ENCODE results near the gene INPP4B. TPM values are rescaled to one million over a fixed set of nuclear protein-coding genes. Genes with fewer than 3 reads are reported as not detected.

The INPP4B gene
- total RNA-seq, 1 experiment from 2014 or later, result 53.7 TPM

GRCh38 chr4:142540483-142540804, 305.7 kb downstream of the INPP4B start:
- Histone ChIP-seq H3K36me3 (ENCODE audit: low read depth) (no peaks in the 10 kb centered on the region), H3K4me3 (no peak overlapping the region), H4K20me1 (ENCODE audit: insufficient read depth) (no peaks in the 10 kb centered on the region), H3K9me3 (ENCODE audit: insufficient read depth, low read depth) (0 out of 2 replicates have a peak, but pooled peaks cover 3% of the 10 kb centered on the region), H3K27me3 (ENCODE audit: insufficient read depth, low read depth) (no peaks in the 10 kb centered on the region), H3F3A (ENCODE audit: insufficient read depth, low read depth) (no peaks in the 10 kb centered on the region), H3K79me2 (ENCODE audit: low read depth) (no peaks in the 10 kb centered on the region), H2AFZ (no peak overlapping the region), H3K9me2 (ENCODE audit: insufficient read depth) (no peaks in the 10 kb centered on the region), H3K4me2 (no peak overlapping the region), H3K27ac (no peak overlapping the region), H3K4me1 (replicated peaks; ENCODE audit: insufficient read depth) (no peaks in the 10 kb centered on the region; the same call in 1 of the 2 replicates)
- no TSS peak for BruUV-seq (replicated peaks)
- intact Hi-C loops (cut with micrococcal nuclease; ENCODE audit: unreplicated experiment), result no loop called here
- ChIA-PET POLR2A (ENCODE audit: unreplicated experiment) (no interaction called here), CTCF (no interaction called here)
- DNase-seq, result no peak
- TF ChIP-seq EZH2 (IDR thresholded peaks at IDR 0.05; ENCODE audit: low read depth), result no peak
- TF ChIP-seq, protein P1, sequence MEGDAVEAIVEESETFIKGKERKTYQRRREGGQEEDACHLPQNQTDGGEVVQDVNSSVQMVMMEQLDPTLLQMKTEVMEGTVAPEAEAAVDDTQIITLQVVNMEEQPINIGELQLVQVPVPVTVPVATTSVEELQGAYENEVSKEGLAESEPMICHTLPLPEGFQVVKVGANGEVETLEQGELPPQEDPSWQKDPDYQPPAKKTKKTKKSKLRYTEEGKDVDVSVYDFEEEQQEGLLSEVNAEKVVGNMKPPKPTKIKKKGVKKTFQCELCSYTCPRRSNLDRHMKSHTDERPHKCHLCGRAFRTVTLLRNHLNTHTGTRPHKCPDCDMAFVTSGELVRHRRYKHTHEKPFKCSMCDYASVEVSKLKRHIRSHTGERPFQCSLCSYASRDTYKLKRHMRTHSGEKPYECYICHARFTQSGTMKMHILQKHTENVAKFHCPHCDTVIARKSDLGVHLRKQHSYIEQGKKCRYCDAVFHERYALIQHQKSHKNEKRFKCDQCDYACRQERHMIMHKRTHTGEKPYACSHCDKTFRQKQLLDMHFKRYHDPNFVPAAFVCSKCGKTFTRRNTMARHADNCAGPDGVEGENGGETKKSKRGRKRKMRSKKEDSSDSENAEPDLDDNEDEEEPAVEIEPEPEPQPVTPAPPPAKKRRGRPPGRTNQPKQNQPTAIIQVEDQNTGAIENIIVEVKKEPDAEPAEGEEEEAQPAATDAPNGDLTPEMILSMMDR (conservative IDR thresholded peaks at IDR 0.05), result no peak

GRCh38 chr4:142539796-142540482, 306.2 kb downstream of the INPP4B start:
- ChIA-PET CTCF (interaction anchor here (0.6 kb wide), 1 partner anchor 33 kb away, joined by 4 read pairs; no protein-coding TSS in a partner anchor), POLR2A (ENCODE audit: unreplicated experiment) (no interaction called here)
- Histone ChIP-seq H3F3A (ENCODE audit: insufficient read depth, low read depth) (no peaks in the 10 kb centered on the region), H3K27ac (no peak overlapping the region), H3K36me3 (ENCODE audit: low read depth) (no peaks in the 10 kb centered on the region), H2AFZ (no peak overlapping the region), H3K27me3 (ENCODE audit: insufficient read depth, low read depth) (no peaks in the 10 kb centered on the region), H3K4me3 (no peak overlapping the region), H3K79me2 (ENCODE audit: low read depth) (no peaks in the 10 kb centered on the region), H4K20me1 (ENCODE audit: insufficient read depth) (no peaks in the 10 kb centered on the region), H3K4me1 (replicated peaks; ENCODE audit: insufficient read depth) (no peaks in the 10 kb centered on the region; the same call in 1 of the 2 replicates), H3K4me2 (no peak overlapping the region), H3K9me3 (ENCODE audit: insufficient read depth, low read depth) (0 out of 2 replicates have a peak, but pooled peaks cover 3% of the 10 kb centered on the region), H3K9me2 (ENCODE audit: insufficient read depth) (no peaks in the 10 kb centered on the region)
- no peak for TF ChIP-seq EZH2 (IDR thresholded peaks at IDR 0.05; ENCODE audit: low read depth)
- TF ChIP-seq, protein P1 (conservative IDR thresholded peaks at IDR 0.05), result no peak
- BruUV-seq (replicated peaks), result no TSS peak
- DNase-seq, result no peak
- intact Hi-C loops (cut with micrococcal nuclease; ENCODE audit: unreplicated experiment), result loop anchor here (5.0 kb wide), 1 partner anchor 43 kb away; no protein-coding TSS in a partner anchor

DNA sequence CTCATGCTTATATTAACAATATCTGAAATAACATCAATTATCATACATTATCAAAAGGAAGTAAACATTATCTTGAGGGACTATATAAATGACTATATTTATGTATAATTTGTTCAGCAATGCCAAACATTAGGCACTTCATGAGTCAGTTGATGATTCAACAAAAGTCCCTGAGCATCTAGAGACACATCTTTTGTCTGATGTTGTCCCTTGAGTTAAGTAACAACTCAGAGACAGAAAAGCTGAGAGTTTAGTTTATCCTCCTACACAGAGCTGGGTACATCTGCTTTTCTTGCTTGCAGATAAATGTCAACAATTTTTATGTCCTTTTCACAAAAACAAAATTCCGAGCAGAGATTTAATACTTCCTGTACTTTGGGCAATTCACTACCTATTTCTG, 311.1 kb downstream of the INPP4B start:
- Histone ChIP-seq H3K9me2 (ENCODE audit: insufficient read depth) (no peaks in the 10 kb centered on the region), H3K79me2 (ENCODE audit: low read depth) (no peaks in the 10 kb centered on the region), H3K36me3 (ENCODE audit: low read depth) (no peaks in the 10 kb centered on the region), H3K4me3 (no peak overlapping the region), H4K20me1 (ENCODE audit: insufficient read depth) (no peaks in the 10 kb centered on the region), H3K4me1 (replicated peaks; ENCODE audit: insufficient read depth) (peaks cover 8% of the 10 kb centered on the region), H3F3A (ENCODE audit: insufficient read depth, low read depth) (no peaks in the 10 kb centered on the region), H3K9me3 (ENCODE audit: insufficient read depth, low read depth) (no peaks in the 10 kb centered on the region), H3K27me3 (ENCODE audit: insufficient read depth, low read depth) (no peaks in the 10 kb centered on the region), H2AFZ (no peak overlapping the region), H3K4me2 (no peak overlapping the region), H3K27ac (no peak overlapping the region)
- intact Hi-C loops (cut with micrococcal nuclease; ENCODE audit: unreplicated experiment), result loop anchor here (5.0 kb wide), 1 partner anchor 38 kb away; no protein-coding TSS in a partner anchor
- BruUV-seq (replicated peaks), result no TSS peak
- peak in 1 of 2 experiments; percentile 44 for DNase-seq
- no peak for TF ChIP-seq EZH2 (IDR thresholded peaks at IDR 0.05; ENCODE audit: low read depth)
- TF ChIP-seq, protein P1 (conservative IDR thresholded peaks at IDR 0.05), result no peak
- POLR2A ChIA-PET (ENCODE audit: unreplicated experiment), result no interaction called here
- CTCF ChIA-PET, result no interaction called here
